Measurements from ENCODE around the gene ACTG1. TPM values are rescaled to one million over a fixed set of nuclear protein-coding genes. Genes with fewer than 3 reads are reported as not detected.

The ACTG1 gene
- total and polyA plus RNA-seq, 2 of the 13 experiments (the other 11 are each of a cell fraction or from before 2014, with no cell fraction given): 973 to 1,138 TPM

DNA sequence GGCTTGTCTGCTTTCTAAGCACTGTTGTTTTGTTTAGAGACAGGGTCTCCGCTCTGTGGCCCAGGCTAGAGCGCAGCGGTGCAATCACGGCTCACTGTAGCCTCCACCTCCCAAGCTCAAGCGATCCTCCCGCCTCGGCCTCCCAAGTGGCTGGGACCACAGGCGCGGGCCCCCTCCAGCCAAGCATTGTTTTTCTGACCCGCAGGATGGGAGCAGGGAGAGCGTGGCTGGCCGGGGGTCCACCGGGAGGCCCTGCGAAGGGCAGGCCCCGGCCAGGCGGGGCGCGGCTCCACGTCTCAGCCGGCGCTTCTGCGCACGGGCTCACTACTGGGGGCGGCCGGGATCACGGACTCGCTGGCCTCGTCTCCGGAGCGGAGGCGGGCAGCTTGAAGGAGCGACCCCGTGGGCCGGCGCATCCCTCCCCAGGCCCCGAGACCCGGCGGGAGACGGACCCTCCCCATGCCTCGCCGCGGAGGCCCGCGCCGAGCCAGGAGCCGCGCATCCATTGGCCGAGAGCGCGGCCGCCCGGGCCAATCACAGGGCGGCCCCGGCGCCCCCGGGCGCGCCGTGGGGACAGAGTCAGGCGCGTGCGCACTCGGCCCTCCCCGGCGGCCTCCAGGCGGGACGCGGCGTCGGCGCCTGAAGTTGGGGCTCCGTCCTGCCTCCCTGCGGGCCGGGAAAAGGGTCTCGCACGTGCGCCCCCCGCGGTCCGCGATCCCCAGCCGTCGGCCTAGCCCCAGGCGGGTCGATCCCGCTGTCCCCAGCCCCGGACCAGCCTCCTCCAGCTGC, 24.9 kb downstream of the ACTG1 start (continued):
- no peak for TF ChIP-seq ZSCAN9 (CRISPR knock-in tag; IDR thresholded peaks at IDR 0.05; ENCODE audit: borderline replicate concordance)
- TF ChIP-seq, protein P1, sequence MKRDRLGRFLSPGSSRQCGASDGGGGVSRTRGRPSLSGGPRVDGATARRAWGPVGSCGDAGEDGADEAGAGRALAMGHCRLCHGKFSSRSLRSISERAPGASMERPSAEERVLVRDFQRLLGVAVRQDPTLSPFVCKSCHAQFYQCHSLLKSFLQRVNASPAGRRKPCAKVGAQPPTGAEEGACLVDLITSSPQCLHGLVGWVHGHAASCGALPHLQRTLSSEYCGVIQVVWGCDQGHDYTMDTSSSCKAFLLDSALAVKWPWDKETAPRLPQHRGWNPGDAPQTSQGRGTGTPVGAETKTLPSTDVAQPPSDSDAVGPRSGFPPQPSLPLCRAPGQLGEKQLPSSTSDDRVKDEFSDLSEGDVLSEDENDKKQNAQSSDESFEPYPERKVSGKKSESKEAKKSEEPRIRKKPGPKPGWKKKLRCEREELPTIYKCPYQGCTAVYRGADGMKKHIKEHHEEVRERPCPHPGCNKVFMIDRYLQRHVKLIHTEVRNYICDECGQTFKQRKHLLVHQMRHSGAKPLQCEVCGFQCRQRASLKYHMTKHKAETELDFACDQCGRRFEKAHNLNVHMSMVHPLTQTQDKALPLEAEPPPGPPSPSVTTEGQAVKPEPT (CRISPR knock-in tag; IDR thresholded peaks at IDR 0.05; ENCODE audit: low read depth): peak; percentile 79
- peak; percentile 90 for TF ChIP-seq ZNF772 (CRISPR knock-in tag; IDR thresholded peaks at IDR 0.05)
- TF ChIP-seq ZMYM4 (CRISPR knock-in tag; IDR thresholded peaks at IDR 0.05): peak; percentile 51; the same call in 1 of the 2 replicates
- TF ChIP-seq AGO1 (IDR thresholded peaks at IDR 0.05; ENCODE audit: low read depth, low read length, poor library complexity, severe bottlenecking): no peak
- TF ChIP-seq SAFB2 (CRISPR knock-in tag; IDR thresholded peaks at IDR 0.05; ENCODE audit: borderline replicate concordance, low read depth): peak; percentile 41; the same call in 1 of the 2 replicates
- no peak for TF ChIP-seq ZNF570 (CRISPR knock-in tag; IDR thresholded peaks at IDR 0.05; ENCODE audit: borderline replicate concordance)
- no peak for TF ChIP-seq RXRA (CRISPR knock-in tag; IDR thresholded peaks at IDR 0.05)
- TF ChIP-seq, protein P2, sequence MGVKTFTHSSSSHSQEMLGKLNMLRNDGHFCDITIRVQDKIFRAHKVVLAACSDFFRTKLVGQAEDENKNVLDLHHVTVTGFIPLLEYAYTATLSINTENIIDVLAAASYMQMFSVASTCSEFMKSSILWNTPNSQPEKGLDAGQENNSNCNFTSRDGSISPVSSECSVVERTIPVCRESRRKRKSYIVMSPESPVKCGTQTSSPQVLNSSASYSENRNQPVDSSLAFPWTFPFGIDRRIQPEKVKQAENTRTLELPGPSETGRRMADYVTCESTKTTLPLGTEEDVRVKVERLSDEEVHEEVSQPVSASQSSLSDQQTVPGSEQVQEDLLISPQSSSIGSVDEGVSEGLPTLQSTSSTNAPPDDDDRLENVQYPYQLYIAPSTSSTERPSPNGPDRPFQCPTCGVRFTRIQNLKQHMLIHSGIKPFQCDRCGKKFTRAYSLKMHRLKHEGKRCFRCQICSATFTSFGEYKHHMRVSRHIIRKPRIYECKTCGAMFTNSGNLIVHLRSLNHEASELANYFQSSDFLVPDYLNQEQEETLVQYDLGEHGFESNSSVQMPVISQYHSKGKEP (CRISPR knock-in tag; IDR thresholded peaks at IDR 0.05): no peak; the same call in 1 of the 2 replicates
- TF ChIP-seq NFKBIZ (CRISPR knock-in tag; IDR thresholded peaks at IDR 0.05): peak; percentile 44; the same call in 1 of the 2 replicates
- TF ChIP-seq ZNF451 (CRISPR knock-in tag; IDR thresholded peaks at IDR 0.05): peak; percentile 32; the same call in 1 of the 2 replicates
- TF ChIP-seq, protein P3, sequence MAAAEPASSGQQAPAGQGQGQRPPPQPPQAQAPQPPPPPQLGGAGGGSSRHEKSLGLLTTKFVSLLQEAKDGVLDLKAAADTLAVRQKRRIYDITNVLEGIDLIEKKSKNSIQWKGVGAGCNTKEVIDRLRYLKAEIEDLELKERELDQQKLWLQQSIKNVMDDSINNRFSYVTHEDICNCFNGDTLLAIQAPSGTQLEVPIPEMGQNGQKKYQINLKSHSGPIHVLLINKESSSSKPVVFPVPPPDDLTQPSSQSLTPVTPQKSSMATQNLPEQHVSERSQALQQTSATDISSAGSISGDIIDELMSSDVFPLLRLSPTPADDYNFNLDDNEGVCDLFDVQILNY (CRISPR knock-in tag; conservative IDR thresholded peaks at IDR 0.05): peak; percentile 72
- TF ChIP-seq MTF1 (CRISPR knock-in tag; IDR thresholded peaks at IDR 0.05): peak; percentile 79; the same call in 1 of the 2 replicates
- TF ChIP-seq DR1 (CRISPR knock-in tag; IDR thresholded peaks at IDR 0.05): peak; percentile 54; the same call in 1 of the 2 replicates
- no peak for TF ChIP-seq ZNF367 (CRISPR knock-in tag; IDR thresholded peaks at IDR 0.05; ENCODE audit: borderline replicate concordance)
- TF ChIP-seq, protein P4, sequence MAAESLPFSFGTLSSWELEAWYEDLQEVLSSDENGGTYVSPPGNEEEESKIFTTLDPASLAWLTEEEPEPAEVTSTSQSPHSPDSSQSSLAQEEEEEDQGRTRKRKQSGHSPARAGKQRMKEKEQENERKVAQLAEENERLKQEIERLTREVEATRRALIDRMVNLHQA (CRISPR knock-in tag; IDR thresholded peaks at IDR 0.05): no peak
- no peak for TF ChIP-seq HNF4A (CRISPR knock-in tag; IDR thresholded peaks at IDR 0.05)
- no peak for TF ChIP-seq THYN1 (CRISPR knock-in tag; IDR thresholded peaks at IDR 0.05; ENCODE audit: borderline replicate concordance, low read depth)
- TF ChIP-seq KLF11 (CRISPR knock-in tag; IDR thresholded peaks at IDR 0.05): no peak
- no peak for TF ChIP-seq ADNP (CRISPR knock-in tag; IDR thresholded peaks at IDR 0.05)
- no peak for TF ChIP-seq NBN (conservative IDR thresholded peaks at IDR 0.05)
- TF ChIP-seq, protein P5, sequence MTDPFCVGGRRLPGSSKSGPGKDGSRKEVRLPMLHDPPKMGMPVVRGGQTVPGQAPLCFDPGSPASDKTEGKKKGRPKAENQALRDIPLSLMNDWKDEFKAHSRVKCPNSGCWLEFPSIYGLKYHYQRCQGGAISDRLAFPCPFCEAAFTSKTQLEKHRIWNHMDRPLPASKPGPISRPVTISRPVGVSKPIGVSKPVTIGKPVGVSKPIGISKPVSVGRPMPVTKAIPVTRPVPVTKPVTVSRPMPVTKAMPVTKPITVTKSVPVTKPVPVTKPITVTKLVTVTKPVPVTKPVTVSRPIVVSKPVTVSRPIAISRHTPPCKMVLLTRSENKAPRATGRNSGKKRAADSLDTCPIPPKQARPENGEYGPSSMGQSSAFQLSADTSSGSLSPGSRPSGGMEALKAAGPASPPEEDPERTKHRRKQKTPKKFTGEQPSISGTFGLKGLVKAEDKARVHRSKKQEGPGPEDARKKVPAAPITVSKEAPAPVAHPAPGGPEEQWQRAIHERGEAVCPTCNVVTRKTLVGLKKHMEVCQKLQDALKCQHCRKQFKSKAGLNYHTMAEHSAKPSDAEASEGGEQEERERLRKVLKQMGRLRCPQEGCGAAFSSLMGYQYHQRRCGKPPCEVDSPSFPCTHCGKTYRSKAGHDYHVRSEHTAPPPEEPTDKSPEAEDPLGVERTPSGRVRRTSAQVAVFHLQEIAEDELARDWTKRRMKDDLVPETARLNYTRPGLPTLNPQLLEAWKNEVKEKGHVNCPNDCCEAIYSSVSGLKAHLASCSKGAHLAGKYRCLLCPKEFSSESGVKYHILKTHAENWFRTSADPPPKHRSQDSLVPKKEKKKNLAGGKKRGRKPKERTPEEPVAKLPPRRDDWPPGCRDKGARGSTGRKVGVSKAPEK (CRISPR knock-in tag; IDR thresholded peaks at IDR 0.05; ENCODE audit: borderline replicate concordance): no peak
- peak; percentile 76; the same call in 1 of the 2 replicates for TF ChIP-seq NKX3-1 (CRISPR knock-in tag; IDR thresholded peaks at IDR 0.05)
